Mucosa of descending colon (tissue), 3 donors: ENCODE results near the gene FARP2. TPM values are rescaled to one million over a fixed set of nuclear protein-coding genes. Genes with fewer than 3 reads are reported as not detected.
"Not testable (repeated sequence)": the region's sequence is repeated elsewhere in the genome, so short reads cannot be mapped to it uniquely, and the experiment has no call there.

Experiments
- ATAC-seq: fragments of 200-7000 bp; cut with Tn5 transposase; one replicate; pipeline ENCODE4 v1.9.1; 2020; ENCODE audit warnings: mild to moderate bottlenecking, moderate library complexity
- DNase-seq, 3 donors: peaks; one replicate each; pipeline ENCODE4 v3.0.0-alpha.2; 2020
- H3K36me3 ChIP-seq: fragments of 200-600 bp; one replicate; pipeline ENCODE4 v1.8.0; 2021; ENCODE audit warnings: low read depth, mild to moderate bottlenecking
- H3K4me1 ChIP-seq: fragments of 200-600 bp; one replicate; pipeline ENCODE4 v1.8.0; 2021; ENCODE audit warnings: low read depth, mild to moderate bottlenecking
- H3K4me3 ChIP-seq: fragments of 200-600 bp; one replicate; pipeline ENCODE4 v1.8.0; 2021; ENCODE audit warnings: mild to moderate bottlenecking
- H3K9me3 ChIP-seq: fragments of 200-600 bp; one replicate; pipeline ENCODE4 v1.8.0; 2021; ENCODE audit warnings: mild to moderate bottlenecking
- CTCF ChIP-seq: fragments of 200-600 bp; IDR thresholded peaks from one replicate; pipeline ENCODE4 v1.8.0; 2022; ENCODE audit warnings: antibody characterized with exemption, mild to moderate bottlenecking
- intact Hi-C, 2 donors: fragments of 100-400 bp; cut with DNase I in 1 of 2; cut with micrococcal nuclease in 1 of 2; formaldehyde crosslinking; loops; one replicate each; pipeline versions ENCODE4 v1.11.0 to v1.11.1; 2022; cut with DNase I, micrococcal nuclease
- total RNA-seq, 3 donors: library from RNA; stranded (reverse); fragmentation: NEBNext Ultra II Directional in 2 of 3; extraction: Animal tissue kit (Norgen Biotek cat#: 25700) in 2 of 3; gene quantifications; one replicate each; pipeline versions ENCODE4 v1.2.1 to v1.2.4, GENCODE V29; 2021 to 2023
- donor health status: DM: no; HTN: no; CAD: no; lungs with moderate emphysema.
- donor health status: DM: no; HTN: no; CAD: no.
- donor health status: DM: no; HTN: yes; CAD: no.

The FARP2 gene
- total RNA-seq, 3 donors from 2014 or later = 98.1 to 163 (median 109) TPM

- intact Hi-C loops = no loop called here
- no peak for TF ChIP-seq CTCF
- no peaks in the 10 kb centered on the region for H3K9me3 ChIP-seq
- ATAC-seq (no peak), DNase-seq (no peak)
- H3K36me3 ChIP-seq = no peaks in the 10 kb centered on the region
- H3K4me1 ChIP-seq = no peaks in the 10 kb centered on the region
- H3K4me3 ChIP-seq = no peak overlapping the region
These were observed 163.6 kb downstream of the FARP2 start for GRCh38 chr2:241519669-241520068.

- intact Hi-C loops = no loop called here
- no peak for ATAC-seq
- no peaks in the 10 kb centered on the region for H3K36me3 ChIP-seq
- no peak overlapping the region for H3K4me3 ChIP-seq
- H3K4me1 ChIP-seq = no peaks in the 10 kb centered on the region
- no peaks in the 10 kb centered on the region for H3K9me3 ChIP-seq
- no peak for DNase-seq
- TF ChIP-seq CTCF = no peak
These were observed 166.4 kb downstream of the FARP2 start for GRCh38 chr2:241522477-241522876.

GRCh38 chr2:241525818-241526780 lies 170.0 kb downstream of the FARP2 start:
- H3K4me3 ChIP-seq, intact Hi-C loops, ATAC-seq, H3K4me1 ChIP-seq, H3K36me3 ChIP-seq, H3K9me3 ChIP-seq, DNase-seq: not testable (repeated sequence)

- H3K4me3 ChIP-seq = no peak overlapping the region
- no peak for ATAC-seq
- no peaks in the 10 kb centered on the region for H3K36me3 ChIP-seq
- no peaks in the 10 kb centered on the region for H3K4me1 ChIP-seq
- intact Hi-C loops = no loop called here
- DNase-seq = no peak
- no peaks in the 10 kb centered on the region for H3K9me3 ChIP-seq
- no peak for TF ChIP-seq CTCF
These were observed 174.5 kb downstream of the FARP2 start for GRCh38 chr2:241530571-241530970.

- H3K36me3 ChIP-seq = no peaks in the 10 kb centered on the region
- DNase-seq (no peak), ATAC-seq (no peak)
- no peaks in the 10 kb centered on the region for H3K4me1 ChIP-seq
- intact Hi-C loops = no loop called here
- no peaks in the 10 kb centered on the region for H3K9me3 ChIP-seq
- no peak for TF ChIP-seq CTCF
- no peak overlapping the region for H3K4me3 ChIP-seq
These were observed 175.2 kb downstream of the FARP2 start for GRCh38 chr2:241531161-241531722.

GRCh38 chr2:241532168-241532567 lies 176.1 kb downstream of the FARP2 start:
- no peaks in the 10 kb centered on the region for H3K4me1 ChIP-seq
- no peak for TF ChIP-seq CTCF
- ATAC-seq (no peak), DNase-seq (no peak)
- H3K4me3 ChIP-seq = no peak overlapping the region
- no peaks in the 10 kb centered on the region for H3K9me3 ChIP-seq
- intact Hi-C loops = no loop called here
- no peaks in the 10 kb centered on the region for H3K36me3 ChIP-seq
